Pancreas (tissue), 10 donors: ENCODE data around the gene MAN2A1. TPM values are rescaled to one million over a fixed set of nuclear protein-coding genes. Genes with fewer than 3 reads are reported as not detected.

Source experiments
- ATAC-seq, 4 donors: fragments of 200-7000 bp; cut with Tn5 transposase; one replicate each; pipeline versions ENCODE4 v1.8.0 to v1.9.1; 2020; ENCODE audit warnings: mild to moderate bottlenecking in 4 of 4, moderate library complexity in 4 of 4
- DNase-seq, 6 donors: peaks; one replicate each; pipeline ENCODE4 v3.0.0-alpha.2; 2020
- FAIRE-seq: peaks from 2 replicates; lab custom pipeline; 2012; peaks lifted over from hg19 to GRCh38; lab: Jason Lieb, UNC
- H3K27ac ChIP-seq, 4 donors: fragments of 200-600 bp; sonication (generic); 1 replicate in 3 of 4; 2 replicates in 1 of 4; pipeline versions ENCODE4 v1.5.0 to v1.8.0; 2020
- H3K27me3 ChIP-seq, 4 donors: fragments of 200-600 bp; one replicate each; pipeline ENCODE4 v1.8.0; 2021
- H3K36me3 ChIP-seq, 3 donors: fragments of 200-600 bp; sonication (generic) in 1 of 3; one replicate each; pipeline versions ENCODE4 v1.5.0 to v1.8.0; 2020 to 2021
- H3K4me1 ChIP-seq, 3 donors: fragments of 200-600 bp; one replicate each; pipeline ENCODE4 v1.8.0; 2021
- H3K4me3 ChIP-seq, 4 donors: fragments of 200-600 bp; sonication (generic) in 2 of 4; one replicate each; pipeline versions ENCODE4 v1.5.0 to v1.8.0; 2020 to 2021
- H3K9me3 ChIP-seq, 4 donors: fragments of 200-600 bp; one replicate each; pipeline ENCODE4 v1.8.0; 2021
- WGBS, 2 donors: extraction: QIAGEN DNeasy Blood & Tissue Kit; methylation state at CpG; one replicate each; pipeline ENCODE4 v1.1.7; 2013; 5-methylcytosine and 5-hydroxymethylcytosine counted together
- intact Hi-C, 3 donors: fragments of 100-400 bp; cut with DNase I; formaldehyde crosslinking; loops; one replicate each; pipeline versions ENCODE4 v1.11.1 to v1.14.2; 2022
- polyA plus RNA-seq, 2 donors: library from polyadenylated mRNA; stranded (reverse); fragments of 200-250 nt; gene quantifications; one replicate each; pipeline ENCODE4 v1.2.3, GENCODE V29; 2013
- total RNA-seq, 6 donors: library from RNA; stranded (reverse); fragmentation: NEBNext Ultra II Directional in 4 of 6; extraction: Animal tissue kit (Norgen Biotek cat#: 25700) in 4 of 6; gene quantifications; one replicate each; pipeline versions ENCODE4 v1.2.1 to v1.2.4, GENCODE V29; 2021 to 2023
- TF ChIP-seq, protein P1 (sequence below), 4 donors: fragments of 200-600 bp; sonication (generic) in 3 of 4; IDR thresholded peaks; one replicate each; pipeline versions ENCODE4 v1.5.0 to v1.8.0; 2021; ENCODE audit warnings: antibody characterized with exemption in 4 of 4
- donor health status: healthy with polysubstance abuse.
- donor health status: DM: no; HTN: no; CAD: no; lungs with moderate emphysema.
- donor health status: DM: no; HTN: no; CAD: no.
- donor health status: control.
- donor health status: control.
- donor health status: Bipolar disorder and iron deficiency.
- donor health status: DM: yes; HTN: yes; CAD: no.
- donor health status: DM: no; HTN: no; CAD: no.
- donor health status: DM: no; HTN: no; CAD: no.
- donor health status: DM: yes; HTN: yes; CAD: no.

MAN2A1 gene
- total and polyA plus RNA-seq, 8 donors: 8.5 to 49.4 (median 36.6) TPM

DNA sequence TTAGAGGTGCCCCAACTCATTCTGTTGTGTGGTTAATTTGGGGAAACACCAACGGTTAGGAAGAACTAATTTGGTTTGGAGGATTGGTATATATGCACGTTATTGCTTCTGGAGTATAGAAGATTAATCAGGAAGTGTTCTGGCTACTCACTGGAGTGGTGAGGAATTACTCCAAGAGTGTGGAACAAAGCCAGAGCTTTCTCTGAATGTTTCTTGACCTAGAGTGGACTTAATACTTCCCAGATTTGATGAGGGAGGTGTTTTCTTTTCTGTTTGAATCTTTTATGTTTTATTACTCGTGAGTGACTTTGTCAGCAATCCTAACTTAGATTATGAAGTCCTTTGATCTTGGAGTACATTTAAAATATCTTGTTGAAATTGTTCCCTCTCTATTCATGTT is 163.7 kb downstream of the MAN2A1 start:
- DNase-seq (no peak), ATAC-seq (peak in 1 of 4 donors; percentile 21), FAIRE-seq (no peak)
- peaks cover 0 to 4% (median 0%) of the 10 kb centered on the region in 3 donors for H3K4me1 ChIP-seq
- 50 to 53% methylated on average over 3 of the region's 3 CpGs for WGBS, 2 donors
- peaks cover 0 to 9% (median 0%) of the 10 kb centered on the region in 3 donors for H3K36me3 ChIP-seq
- H3K4me3 ChIP-seq: no peak overlapping the region
- H3K27ac ChIP-seq: no peak overlapping the region
- intact Hi-C loops: no loop called here
- H3K27me3 ChIP-seq: no peaks in the 10 kb centered on the region
- TF ChIP-seq, protein P1, sequence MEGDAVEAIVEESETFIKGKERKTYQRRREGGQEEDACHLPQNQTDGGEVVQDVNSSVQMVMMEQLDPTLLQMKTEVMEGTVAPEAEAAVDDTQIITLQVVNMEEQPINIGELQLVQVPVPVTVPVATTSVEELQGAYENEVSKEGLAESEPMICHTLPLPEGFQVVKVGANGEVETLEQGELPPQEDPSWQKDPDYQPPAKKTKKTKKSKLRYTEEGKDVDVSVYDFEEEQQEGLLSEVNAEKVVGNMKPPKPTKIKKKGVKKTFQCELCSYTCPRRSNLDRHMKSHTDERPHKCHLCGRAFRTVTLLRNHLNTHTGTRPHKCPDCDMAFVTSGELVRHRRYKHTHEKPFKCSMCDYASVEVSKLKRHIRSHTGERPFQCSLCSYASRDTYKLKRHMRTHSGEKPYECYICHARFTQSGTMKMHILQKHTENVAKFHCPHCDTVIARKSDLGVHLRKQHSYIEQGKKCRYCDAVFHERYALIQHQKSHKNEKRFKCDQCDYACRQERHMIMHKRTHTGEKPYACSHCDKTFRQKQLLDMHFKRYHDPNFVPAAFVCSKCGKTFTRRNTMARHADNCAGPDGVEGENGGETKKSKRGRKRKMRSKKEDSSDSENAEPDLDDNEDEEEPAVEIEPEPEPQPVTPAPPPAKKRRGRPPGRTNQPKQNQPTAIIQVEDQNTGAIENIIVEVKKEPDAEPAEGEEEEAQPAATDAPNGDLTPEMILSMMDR (IDR thresholded peaks at IDR 0.05): no peak
- H3K9me3 ChIP-seq: no peaks in the 10 kb centered on the region

DNA sequence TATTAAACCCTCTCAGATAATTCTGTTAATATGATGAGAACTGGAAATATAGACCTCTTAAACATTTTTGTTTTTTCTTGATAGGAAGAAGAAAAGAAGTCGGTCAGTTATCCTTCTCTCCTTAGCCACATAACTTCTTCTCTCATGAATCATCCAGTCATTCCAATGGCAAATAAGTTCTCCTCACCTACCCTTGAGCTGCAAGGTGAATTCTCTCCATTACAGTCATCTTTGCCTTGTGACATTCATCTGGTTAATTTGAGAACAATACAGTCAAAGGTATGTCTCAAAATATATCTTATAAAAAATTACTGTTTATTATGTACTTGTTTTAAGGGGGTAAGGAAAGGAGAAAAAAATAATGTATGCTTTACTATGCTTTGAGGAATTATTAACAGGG is 165.3 kb downstream of the MAN2A1 start:
- H3K36me3 ChIP-seq: no peaks in the 10 kb centered on the region
- H3K27me3 ChIP-seq: no peaks in the 10 kb centered on the region
- H3K4me1 ChIP-seq: peaks cover 0 to 4% (median 0%) of the 10 kb centered on the region in 3 donors
- H3K27ac ChIP-seq: no peak overlapping the region
- no peaks in the 10 kb centered on the region for H3K9me3 ChIP-seq
- intact Hi-C loops: no loop called here
- no peak overlapping the region for H3K4me3 ChIP-seq
- no peak for ATAC-seq
- FAIRE-seq: no peak
- 93 to 94% methylated on average over 1 of the region's 1 CpG for WGBS, 2 donors
- TF ChIP-seq, protein P1 (IDR thresholded peaks at IDR 0.05): no peak
- no peak for DNase-seq

DNA sequence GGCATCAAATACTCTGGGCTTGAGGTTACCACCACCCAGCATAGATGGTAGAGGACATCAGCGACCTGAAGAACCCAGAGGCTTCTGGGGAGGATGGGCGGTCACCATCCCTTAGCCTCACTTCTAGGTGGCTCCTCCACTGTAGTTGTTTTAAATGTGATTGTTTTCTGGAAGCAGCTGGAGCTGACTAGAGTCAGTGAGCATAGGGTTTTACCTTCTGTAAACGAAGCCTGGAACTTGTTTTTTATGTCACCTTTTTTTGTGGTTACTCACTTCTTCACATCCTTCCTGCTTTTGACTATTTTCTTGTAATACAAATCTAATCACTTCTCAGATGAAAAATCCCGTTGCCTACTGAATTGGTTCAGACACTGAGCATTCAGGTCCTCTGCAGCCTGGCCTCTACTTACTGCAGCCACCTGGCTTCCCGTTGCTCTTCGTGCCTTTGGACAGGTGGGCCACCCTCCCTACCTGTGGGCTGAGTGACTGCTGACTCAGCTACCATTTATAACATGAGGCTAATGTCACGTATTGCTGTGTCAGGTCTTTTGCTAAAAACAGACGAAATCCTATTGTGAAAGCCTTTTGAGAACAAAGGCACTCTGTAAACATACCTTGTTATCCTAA is 167.8 kb downstream of the MAN2A1 start:
- DNase-seq (no peak), ATAC-seq (peak in 3 of 4 donors; percentile 25 to 84 (median 72)), FAIRE-seq (no peak)
- TF ChIP-seq, protein P1 (IDR thresholded peaks at IDR 0.05): no peak
- Histone ChIP-seq H3K9me3 (no peaks in the 10 kb centered on the region), H3K27me3 (no peaks in the 10 kb centered on the region), H3K4me3 (no peak overlapping the region), H3K27ac (no peak overlapping the region), H3K36me3 (no peaks in the 10 kb centered on the region), H3K4me1 (peaks cover 0 to 4% (median 0%) of the 10 kb centered on the region in 3 donors)
- WGBS, 2 donors: 72 to 73% methylated on average over 8 of the region's 8 CpGs
- intact Hi-C loops: no loop called here

DNA sequence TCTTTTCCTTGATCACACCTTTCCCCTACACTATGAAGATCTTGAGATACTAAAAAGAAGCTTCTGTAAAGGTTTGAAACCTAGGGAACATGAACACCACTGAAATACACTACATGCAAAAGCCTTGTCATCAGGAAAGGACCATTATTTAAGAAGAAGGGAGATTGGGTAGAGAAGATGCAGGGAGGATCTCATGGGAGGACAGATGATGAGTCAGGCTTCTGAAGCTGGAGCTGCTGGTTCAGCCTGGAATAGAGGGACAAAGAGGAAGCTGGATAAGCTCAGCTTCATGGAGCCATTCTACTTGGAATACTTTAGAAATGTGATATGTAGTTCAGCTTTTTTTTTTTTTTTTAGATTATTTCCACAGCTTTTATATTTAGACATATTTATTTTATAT is 169.8 kb downstream of the MAN2A1 start:
- no peaks in the 10 kb centered on the region for H3K9me3 ChIP-seq
- DNase-seq (no peak), ATAC-seq (no peak), FAIRE-seq (no peak)
- TF ChIP-seq, protein P1 (IDR thresholded peaks at IDR 0.05): no peak
- intact Hi-C loops: no loop called here
- no peak overlapping the region for H3K4me3 ChIP-seq
- no peak overlapping the region for H3K27ac ChIP-seq
- no peaks in the 10 kb centered on the region for H3K27me3 ChIP-seq
- no peaks in the 10 kb centered on the region for H3K36me3 ChIP-seq
- peaks cover 0 to 4% (median 0%) of the 10 kb centered on the region in 3 donors for H3K4me1 ChIP-seq

DNA sequence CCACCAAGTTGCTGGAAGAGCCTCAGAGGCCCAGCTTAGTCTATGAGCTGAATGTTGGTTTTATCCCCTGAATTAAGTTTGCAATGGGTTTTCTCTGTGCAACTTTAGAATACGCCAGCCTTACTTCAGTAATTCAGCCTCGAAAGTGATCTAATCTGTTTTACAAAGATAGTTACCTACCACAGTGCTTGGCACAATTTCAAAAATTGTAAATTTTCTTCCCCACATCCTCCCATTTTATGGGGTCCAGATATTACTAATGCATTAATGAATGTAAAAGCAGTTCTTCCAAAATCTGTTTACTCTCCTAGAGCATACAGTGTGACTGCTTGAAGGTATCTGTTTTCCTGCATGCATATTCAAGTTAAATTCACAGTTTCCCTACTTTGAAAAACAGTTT is 172.6 kb downstream of the MAN2A1 start:
- Histone ChIP-seq H3K27me3 (no peaks in the 10 kb centered on the region), H3K4me1 (no peaks in the 10 kb centered on the region), H3K36me3 (no peaks in the 10 kb centered on the region), H3K27ac (no peak overlapping the region), H3K4me3 (no peak overlapping the region), H3K9me3 (no peaks in the 10 kb centered on the region)
- 93 to 95% methylated on average over 2 of the region's 2 CpGs for WGBS, 2 donors
- TF ChIP-seq, protein P1 (IDR thresholded peaks at IDR 0.05): no peak
- intact Hi-C loops: no loop called here
- ATAC-seq (no peak), FAIRE-seq (no peak), DNase-seq (no peak)
